OCI-LY7 (cell line): ENCODE data around the gene RAB3GAP2. TPM values are rescaled to one million over a fixed set of nuclear protein-coding genes. Genes with fewer than 3 reads are reported as not detected.
A peak's percentile ranks its signal among the peaks of the same experiment; 100 is the strongest.

ENCODE experiments used
- BruUV-seq: library from RNA; stranded (reverse); fragments of 400-500 nt; replicated peaks from 2 replicates; lab custom pipeline; 2021; lab: Mats Ljungman, UMichigan
- CTCF ChIA-PET: fragments of 300-600 bp; sonication (Branson Sonifier 250); formaldehyde crosslinking; loops from one replicate; lab custom pipeline; 2022; ENCODE audit warnings: antibody characterized with exemption; ENCODE audit not compliant: unreplicated experiment; lab: Charles Lee
- POLR2A ChIA-PET: fragments of 300-600 bp; sonication (Branson Sonifier 250); formaldehyde crosslinking; loops from one replicate; lab custom pipeline; 2022; ENCODE audit warnings: antibody characterized with exemption; lab: Charles Lee
- DNase-seq: peaks from one replicate; pipeline ENCODE4 v3.0.0-alpha.2; 2015; ENCODE audit warnings: low spot score
- H2AFZ ChIP-seq: fragments of 200-600 bp; sonication (generic), shearing (Covaris generic); 2 replicates; pipeline ENCODE4 v1.6.1; 2014; ENCODE audit warnings: mild to moderate bottlenecking, antibody characterized with exemption, low read length, moderate library complexity
- H3K27ac ChIP-seq: fragments of 200-600 bp; sonication (generic); 2 replicates; pipeline ENCODE4 v1.5.1; 2014; ENCODE audit warnings: mixed run types, low read depth, mild to moderate bottlenecking, moderate library complexity, low read length, inconsistent platforms; ENCODE audit not compliant: poor library complexity, severe bottlenecking
- H3K36me3 ChIP-seq: fragments of 200-600 bp; sonication (generic); 2 replicates; pipeline ENCODE4 v1.6.1; 2014; ENCODE audit warnings: mild to moderate bottlenecking, antibody characterized with exemption, low read length, moderate library complexity, mixed read lengths; ENCODE audit not compliant: insufficient read depth
- H3K4me1 ChIP-seq: fragments of 200-600 bp; sonication (generic); 2 replicates; pipeline ENCODE4 v1.5.1; 2014; ENCODE audit warnings: mild to moderate bottlenecking, low read length; ENCODE audit not compliant: insufficient read depth, poor library complexity, severe bottlenecking
- H3K4me2 ChIP-seq: fragments of 200-600 bp; sonication (generic); 2 replicates; pipeline ENCODE4 v1.6.1; 2014; ENCODE audit warnings: mild to moderate bottlenecking, low read length
- H3K4me3 ChIP-seq: fragments of 200-600 bp; sonication (generic); 2 replicates; pipeline ENCODE4 v1.5.1; 2014; ENCODE audit warnings: mild to moderate bottlenecking, low read depth, low read length; ENCODE audit not compliant: poor library complexity, severe bottlenecking
- H3K79me2 ChIP-seq: fragments of 200-600 bp; sonication (generic); 2 replicates; pipeline ENCODE4 v1.6.1; 2016; ENCODE audit warnings: low read depth, mild to moderate bottlenecking, low read length, moderate library complexity, mixed read lengths; ENCODE audit not compliant: insufficient read depth
- H3K9me2 ChIP-seq: fragments of 200-600 bp; sonication (generic); 2 replicates; pipeline ENCODE4 v1.6.1; 2016; ENCODE audit warnings: mild to moderate bottlenecking, low read length, mixed read lengths; ENCODE audit not compliant: insufficient read depth
- H3K9me3 ChIP-seq: fragments of 200-600 bp; sonication (generic); 2 replicates; pipeline ENCODE4 v1.6.1; 2014; ENCODE audit warnings: mild to moderate bottlenecking, mixed run types, low read length, mixed read lengths
- H4K20me1 ChIP-seq: fragments of 200-600 bp; sonication (generic); 2 replicates; pipeline ENCODE4 v1.6.1; 2014; ENCODE audit warnings: mild to moderate bottlenecking, antibody characterized with exemption, low read length, moderate library complexity, mixed read lengths; ENCODE audit not compliant: insufficient read depth
- CTCF ChIP-seq: fragments of 200-600 bp; sonication (generic); conservative IDR thresholded peaks from 2 replicates; pipeline ENCODE4 v1.5.1; 2014; ENCODE audit warnings: mild to moderate bottlenecking, antibody characterized with exemption, low read length, moderate library complexity, mixed read lengths
- EZH2phosphoT487 ChIP-seq: fragments of 200-600 bp; sonication (generic); IDR thresholded peaks from 2 replicates; pipeline ENCODE4 v1.6.1; 2018; ENCODE audit warnings: low read depth, borderline replicate concordance, mild to moderate bottlenecking, mixed run types, antibody characterized with exemption, low read length, moderate library complexity, mixed read lengths
- intact Hi-C: fragments of 100-400 bp; cut with micrococcal nuclease; formaldehyde crosslinking; loops from one replicate; pipeline ENCODE4 v1.10.0; 2022; ENCODE audit not compliant: unreplicated experiment
- total RNA-seq, 2 experiments: library from RNA; depleted of rRNA in 1 of 2; stranded (reverse); fragments of >200 nt in 1 of 2; shearing (Covaris generic) in 1 of 2; gene quantifications; 2 replicates each; pipeline ENCODE4 v1.2.3, GENCODE V29; 2014 to 2022

RAB3GAP2 gene
- total RNA-seq, 2 experiments from 2014 or later: 16.9 to 41.1 TPM

- no peaks in the 10 kb centered on the region for H3K9me3 ChIP-seq
- ChIA-PET CTCF (no interaction called here), POLR2A (no interaction called here)
- H3K27ac ChIP-seq: no peak overlapping the region
- H3K4me1 ChIP-seq: no peaks in the 10 kb centered on the region
- H3K4me2 ChIP-seq: no peak overlapping the region
- no TSS peak for BruUV-seq
- no peaks in the 10 kb centered on the region for H3K9me2 ChIP-seq
- TF ChIP-seq EZH2phosphoT487: no peak
- TF ChIP-seq CTCF: no peak
- intact Hi-C loops: no loop called here
- peaks cover 70% of the 10 kb centered on the region for H3K36me3 ChIP-seq
- H2AFZ ChIP-seq: no peak overlapping the region
- no peaks in the 10 kb centered on the region for H3K79me2 ChIP-seq
- no peak overlapping the region for H3K4me3 ChIP-seq
- DNase-seq: no peak
- no peaks in the 10 kb centered on the region for H4K20me1 ChIP-seq
Observed at GRCh38 chr1:220166853-220167252, 105.4 kb downstream of the RAB3GAP2 start.

- BruUV-seq: TSS peak; percentile 10
- Histone ChIP-seq H3K4me2 (no peak overlapping the region), H3K79me2 (no peaks in the 10 kb centered on the region), H3K9me3 (no peaks in the 10 kb centered on the region), H3K36me3 (peaks cover 69% of the 10 kb centered on the region), H2AFZ (no peak overlapping the region), H3K4me1 (no peaks in the 10 kb centered on the region), H3K27ac (no peak overlapping the region), H3K9me2 (no peaks in the 10 kb centered on the region), H3K4me3 (no peak overlapping the region), H4K20me1 (no peaks in the 10 kb centered on the region)
- ChIA-PET POLR2A (interaction anchor here (1.4 to 1.8 kb wide), 3 partner anchors 9 to 15 kb away, joined by 6 to 9 read pairs (median 9); no protein-coding TSS in a partner anchor), CTCF (no interaction called here)
- intact Hi-C loops: no loop called here
- no peak for DNase-seq
- TF ChIP-seq CTCF (no peak), EZH2phosphoT487 (no peak)
Observed at GRCh38 chr1:220164517-220164916, 107.7 kb downstream of the RAB3GAP2 start.

- ChIA-PET CTCF (no interaction called here), POLR2A (interaction anchor here (0.5 to 1.8 kb wide), 5 partner anchors 10 to 74 kb away, joined by 4 to 9 read pairs (median 6); no protein-coding TSS in a partner anchor)
- Histone ChIP-seq H4K20me1 (no peaks in the 10 kb centered on the region), H2AFZ (no peak overlapping the region), H3K4me2 (no peak overlapping the region), H3K4me3 (no peak overlapping the region), H3K9me2 (no peaks in the 10 kb centered on the region), H3K9me3 (no peaks in the 10 kb centered on the region), H3K36me3 (peaks cover 66% of the 10 kb centered on the region), H3K79me2 (no peaks in the 10 kb centered on the region), H3K4me1 (no peaks in the 10 kb centered on the region), H3K27ac (no peak overlapping the region)
- TF ChIP-seq EZH2phosphoT487: no peak
- TF ChIP-seq CTCF: no peak
- BruUV-seq: no TSS peak
- DNase-seq: no peak
- intact Hi-C loops: no loop called here
Observed at GRCh38 chr1:220164116-220164515, 108.1 kb downstream of the RAB3GAP2 start.
